Thyroid gland (tissue), 4 donors: Measurements from ENCODE around the gene AMN.

Source experiments
- CTCF ChIP-seq, 6 experiments: fragments of 200-600 bp in 3 of 6; fragments of 450-650 bp in 3 of 6; sonication (generic) in 3 of 6; IDR thresholded peaks; one replicate each; pipeline ENCODE4 v1.5.1; 2016 to 2019; ENCODE audit warnings: antibody characterized with exemption in 6 of 6, mild to moderate bottlenecking in 2 of 6, inconsistent platforms in 1 of 6, moderate library complexity in 1 of 6
- POLR2A ChIP-seq, 2 donors: fragments of 450-650 bp; IDR thresholded peaks; one replicate each; pipeline ENCODE4 v1.6.1; 2017; ENCODE audit warnings: antibody characterized with exemption in 2 of 2, mild to moderate bottlenecking in 2 of 2, moderate library complexity in 1 of 2

DNA sequence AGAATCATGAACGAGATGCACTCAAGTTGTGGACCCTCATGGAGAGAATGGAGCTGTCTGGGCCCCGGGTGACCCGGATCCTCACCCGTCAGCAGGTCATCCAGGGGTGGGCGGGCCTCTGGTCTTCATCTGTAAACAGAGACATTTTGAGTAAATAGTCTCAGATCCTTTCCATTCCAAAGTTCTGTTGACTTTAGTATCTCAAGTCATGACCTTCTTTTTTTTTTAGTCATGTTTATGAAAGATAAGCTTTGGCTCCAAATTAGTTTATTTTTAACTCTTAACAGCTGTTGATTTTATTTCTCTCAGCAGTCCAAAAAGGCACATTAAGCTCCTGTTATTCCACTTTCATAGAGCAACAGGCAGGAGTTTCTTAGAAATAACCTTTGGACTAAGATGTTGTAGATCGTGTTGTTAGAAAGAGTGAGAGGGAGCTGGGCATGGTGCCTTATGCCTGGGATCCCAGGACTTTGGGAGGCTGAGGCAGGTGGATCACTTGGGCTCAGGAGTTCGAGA lies 48.9 kb upstream of the AMN start:
- TF ChIP-seq POLR2A (IDR thresholded peaks at IDR 0.05) (no peak), CTCF (IDR thresholded peaks at IDR 0.05) (no peak)
